Ishikawa (cell line): ENCODE data around the gene EMC9.

Source experiments
- EP300 ChIP-seq: IDR thresholded peaks from 2 replicates; pipeline ENCODE4 v1.6.1; 2012; ENCODE audit warnings: borderline replicate concordance
- TF ChIP-seq, protein P1 (sequence below): IDR thresholded peaks from 2 replicates; pipeline ENCODE4 v1.6.1; 2012; ENCODE audit warnings: low read depth, mild to moderate bottlenecking

DNA sequence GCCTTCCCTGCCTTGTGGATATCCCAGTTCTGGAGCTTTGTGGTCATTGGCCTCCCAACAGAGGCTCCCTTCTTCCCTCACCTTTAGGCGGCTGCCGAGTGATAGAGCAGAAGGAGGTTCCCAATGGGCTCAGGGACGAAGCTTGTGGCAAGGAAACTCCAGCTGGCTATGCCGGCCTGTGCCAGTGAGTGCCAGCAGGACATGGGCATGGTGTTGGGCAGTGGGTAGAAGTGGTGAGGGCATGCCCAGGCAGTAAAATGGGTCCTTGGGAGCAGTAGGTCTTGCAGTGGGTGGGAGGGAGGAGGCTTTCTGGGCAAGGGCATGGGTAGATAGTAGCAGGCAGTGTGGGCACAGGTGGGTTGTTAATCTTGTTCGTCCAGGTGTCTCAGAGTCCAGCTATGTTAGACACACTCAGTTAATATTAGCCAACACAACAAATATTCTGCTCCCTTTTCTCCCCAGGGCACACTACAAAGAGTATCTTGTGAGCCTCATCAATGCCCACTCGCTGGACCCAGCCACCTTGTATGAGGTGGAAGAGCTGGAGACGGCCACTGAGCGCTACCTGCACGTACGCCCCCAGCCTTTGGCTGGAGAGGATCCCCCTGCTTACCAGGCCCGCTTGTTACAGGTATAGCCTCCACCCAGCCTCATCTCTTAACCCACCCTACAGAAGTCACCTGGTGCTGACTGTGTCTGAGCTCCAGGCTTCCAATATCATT is 18.5 kb upstream of the EMC9 start:
- TF ChIP-seq EP300: no peak
- TF ChIP-seq, protein P1, sequence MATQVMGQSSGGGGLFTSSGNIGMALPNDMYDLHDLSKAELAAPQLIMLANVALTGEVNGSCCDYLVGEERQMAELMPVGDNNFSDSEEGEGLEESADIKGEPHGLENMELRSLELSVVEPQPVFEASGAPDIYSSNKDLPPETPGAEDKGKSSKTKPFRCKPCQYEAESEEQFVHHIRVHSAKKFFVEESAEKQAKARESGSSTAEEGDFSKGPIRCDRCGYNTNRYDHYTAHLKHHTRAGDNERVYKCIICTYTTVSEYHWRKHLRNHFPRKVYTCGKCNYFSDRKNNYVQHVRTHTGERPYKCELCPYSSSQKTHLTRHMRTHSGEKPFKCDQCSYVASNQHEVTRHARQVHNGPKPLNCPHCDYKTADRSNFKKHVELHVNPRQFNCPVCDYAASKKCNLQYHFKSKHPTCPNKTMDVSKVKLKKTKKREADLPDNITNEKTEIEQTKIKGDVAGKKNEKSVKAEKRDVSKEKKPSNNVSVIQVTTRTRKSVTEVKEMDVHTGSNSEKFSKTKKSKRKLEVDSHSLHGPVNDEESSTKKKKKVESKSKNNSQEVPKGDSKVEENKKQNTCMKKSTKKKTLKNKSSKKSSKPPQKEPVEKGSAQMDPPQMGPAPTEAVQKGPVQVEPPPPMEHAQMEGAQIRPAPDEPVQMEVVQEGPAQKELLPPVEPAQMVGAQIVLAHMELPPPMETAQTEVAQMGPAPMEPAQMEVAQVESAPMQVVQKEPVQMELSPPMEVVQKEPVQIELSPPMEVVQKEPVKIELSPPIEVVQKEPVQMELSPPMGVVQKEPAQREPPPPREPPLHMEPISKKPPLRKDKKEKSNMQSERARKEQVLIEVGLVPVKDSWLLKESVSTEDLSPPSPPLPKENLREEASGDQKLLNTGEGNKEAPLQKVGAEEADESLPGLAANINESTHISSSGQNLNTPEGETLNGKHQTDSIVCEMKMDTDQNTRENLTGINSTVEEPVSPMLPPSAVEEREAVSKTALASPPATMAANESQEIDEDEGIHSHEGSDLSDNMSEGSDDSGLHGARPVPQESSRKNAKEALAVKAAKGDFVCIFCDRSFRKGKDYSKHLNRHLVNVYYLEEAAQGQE: no peak
